ENCODE results near the gene SRD5A1.

GRCh38 chr5:6592601-6593000 lies 40.6 kb upstream of the SRD5A1 start:
- no peak for TF ChIP-seq CEBPB (IDR thresholded peaks at IDR 0.05)
- no peak for TF ChIP-seq EP300 (IDR thresholded peaks at IDR 0.05)
- TF ChIP-seq, protein P1, sequence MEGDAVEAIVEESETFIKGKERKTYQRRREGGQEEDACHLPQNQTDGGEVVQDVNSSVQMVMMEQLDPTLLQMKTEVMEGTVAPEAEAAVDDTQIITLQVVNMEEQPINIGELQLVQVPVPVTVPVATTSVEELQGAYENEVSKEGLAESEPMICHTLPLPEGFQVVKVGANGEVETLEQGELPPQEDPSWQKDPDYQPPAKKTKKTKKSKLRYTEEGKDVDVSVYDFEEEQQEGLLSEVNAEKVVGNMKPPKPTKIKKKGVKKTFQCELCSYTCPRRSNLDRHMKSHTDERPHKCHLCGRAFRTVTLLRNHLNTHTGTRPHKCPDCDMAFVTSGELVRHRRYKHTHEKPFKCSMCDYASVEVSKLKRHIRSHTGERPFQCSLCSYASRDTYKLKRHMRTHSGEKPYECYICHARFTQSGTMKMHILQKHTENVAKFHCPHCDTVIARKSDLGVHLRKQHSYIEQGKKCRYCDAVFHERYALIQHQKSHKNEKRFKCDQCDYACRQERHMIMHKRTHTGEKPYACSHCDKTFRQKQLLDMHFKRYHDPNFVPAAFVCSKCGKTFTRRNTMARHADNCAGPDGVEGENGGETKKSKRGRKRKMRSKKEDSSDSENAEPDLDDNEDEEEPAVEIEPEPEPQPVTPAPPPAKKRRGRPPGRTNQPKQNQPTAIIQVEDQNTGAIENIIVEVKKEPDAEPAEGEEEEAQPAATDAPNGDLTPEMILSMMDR (IDR thresholded peaks at IDR 0.05) = no peak
- TF ChIP-seq MAZ (IDR thresholded peaks at IDR 0.05; ENCODE audit: borderline replicate concordance, low read depth, low read length) = no peak
- no peak for TF ChIP-seq REST (IDR thresholded peaks at IDR 0.05)
- TF ChIP-seq RAD21 (conservative IDR thresholded peaks at IDR 0.05 in 1 of 2, IDR thresholded peaks at IDR 0.05 in 1 of 2) = no peak
- no peak for TF ChIP-seq POLR2A (IDR thresholded peaks at IDR 0.05; ENCODE audit: low read length)
- no peak for TF ChIP-seq JUN (IDR thresholded peaks at IDR 0.05)
- TF ChIP-seq FOSB (CRISPR knock-in tag; IDR thresholded peaks at IDR 0.05) = no peak

Data from A549 (cell line).